NCI-H2196 treated with DMSO at 0.1 percent for 48 hours (cell line): Measurements from ENCODE around the gene IL22.

Experiments
- DNase-seq: peaks from one replicate; lab custom pipeline; 2025; ENCODE audit not compliant: unreplicated experiment; lab: John Stamatoyannopoulos, UW

IL22 gene, protein sequence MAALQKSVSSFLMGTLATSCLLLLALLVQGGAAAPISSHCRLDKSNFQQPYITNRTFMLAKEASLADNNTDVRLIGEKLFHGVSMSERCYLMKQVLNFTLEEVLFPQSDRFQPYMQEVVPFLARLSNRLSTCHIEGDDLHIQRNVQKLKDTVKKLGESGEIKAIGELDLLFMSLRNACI

DNA sequence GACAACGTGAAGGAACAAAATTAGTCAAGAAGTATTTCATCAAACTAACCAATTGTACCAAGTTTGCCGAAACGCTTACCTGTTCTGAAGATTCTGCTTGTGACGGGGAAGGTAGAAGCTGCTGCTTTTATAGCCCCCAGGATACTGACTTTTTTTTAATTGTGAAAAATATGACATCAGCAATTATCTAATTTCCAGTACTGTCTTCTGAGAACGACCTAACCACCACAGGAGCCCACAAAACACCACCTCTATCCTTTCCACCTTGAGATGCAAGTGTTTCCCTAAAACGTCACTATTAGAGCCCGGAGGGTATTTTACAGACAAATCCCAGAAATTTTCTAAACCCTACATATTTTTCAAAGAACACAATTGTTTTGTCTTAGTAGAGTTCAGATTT, at the start of gene IL22:
IL22 (minus strand) TSS at position 101 of the 400 bp plus-strand sequence. CDS start 156 bp downstream, outside the sequence.
- no peak for DNase-seq

- no peak for DNase-seq
Observed at GRCh38 chr12:68297929-68298328, 44.5 kb upstream of the IL22 start.

DNA sequence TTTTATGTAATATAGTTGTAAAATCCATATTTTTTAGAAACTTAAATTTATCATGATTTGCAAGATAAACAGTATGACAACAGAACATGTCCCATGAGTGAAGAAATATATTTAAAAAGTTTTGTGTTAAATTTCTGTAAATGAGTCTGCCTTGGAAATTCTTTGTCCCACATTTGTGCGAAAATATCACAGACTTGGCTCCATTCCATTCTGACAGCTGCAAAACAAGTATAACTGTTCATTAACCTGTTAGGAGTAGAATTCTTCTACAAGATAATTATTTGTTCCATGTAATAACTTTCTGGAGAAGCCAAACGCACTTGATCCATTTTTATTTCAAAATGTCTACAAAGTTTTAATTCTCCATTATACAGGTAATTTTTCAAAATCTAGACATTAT, 40.8 kb upstream of the IL22 start:
- DNase-seq = no peak

DNA sequence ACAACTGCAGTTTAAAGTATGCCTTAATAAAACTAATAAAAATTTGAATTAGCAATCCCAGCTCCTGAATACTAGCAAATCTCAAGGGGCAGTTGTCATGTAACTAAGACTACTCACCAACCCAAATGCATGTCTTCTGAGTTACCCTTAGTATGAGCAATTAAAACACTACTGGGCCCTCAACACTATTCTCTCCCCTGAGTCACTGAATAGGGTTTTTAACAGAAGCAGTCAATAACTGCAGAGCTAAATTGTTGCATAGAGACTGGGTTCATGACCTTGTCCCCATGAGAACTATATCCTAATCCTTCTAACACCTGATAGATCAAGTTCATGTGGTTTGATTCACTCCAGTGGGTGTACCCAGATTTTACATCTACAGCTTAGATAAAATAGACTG, 39.9 kb upstream of the IL22 start:
- DNase-seq = no peak

GRCh38 chr12:68292151-68292943, 38.9 kb upstream of the IL22 start:
- DNase-seq = no peak

DNA sequence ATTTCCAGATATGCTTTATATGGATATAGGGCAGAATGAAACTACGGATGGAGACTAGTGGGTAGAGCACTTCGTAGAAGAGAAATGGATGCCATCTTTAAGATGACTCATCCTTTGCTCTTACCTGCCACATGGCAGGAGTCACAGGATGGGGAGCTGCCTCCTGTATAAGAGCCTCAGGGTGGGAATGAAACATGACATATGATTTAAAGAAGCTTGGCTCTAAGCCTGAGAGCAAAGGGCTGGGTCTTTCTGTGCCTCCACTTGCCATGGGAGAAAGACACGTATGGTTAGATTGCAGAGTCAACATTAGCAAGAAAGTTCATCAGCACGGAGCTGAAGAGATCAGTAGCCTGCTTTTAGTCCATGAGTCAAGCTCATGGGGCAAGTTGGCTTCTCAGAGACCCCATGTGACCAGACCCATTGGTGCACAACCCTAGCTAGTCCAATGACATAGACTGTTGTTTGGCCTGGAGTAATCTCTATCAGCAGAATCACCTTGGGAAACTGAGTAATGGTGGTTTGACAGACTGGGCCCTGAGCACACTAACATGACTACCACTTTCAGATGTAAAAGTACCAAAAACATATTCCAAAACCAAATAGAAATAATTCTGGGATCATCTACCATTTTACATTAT, 38.1 kb upstream of the IL22 start:
- no peak for DNase-seq

DNA sequence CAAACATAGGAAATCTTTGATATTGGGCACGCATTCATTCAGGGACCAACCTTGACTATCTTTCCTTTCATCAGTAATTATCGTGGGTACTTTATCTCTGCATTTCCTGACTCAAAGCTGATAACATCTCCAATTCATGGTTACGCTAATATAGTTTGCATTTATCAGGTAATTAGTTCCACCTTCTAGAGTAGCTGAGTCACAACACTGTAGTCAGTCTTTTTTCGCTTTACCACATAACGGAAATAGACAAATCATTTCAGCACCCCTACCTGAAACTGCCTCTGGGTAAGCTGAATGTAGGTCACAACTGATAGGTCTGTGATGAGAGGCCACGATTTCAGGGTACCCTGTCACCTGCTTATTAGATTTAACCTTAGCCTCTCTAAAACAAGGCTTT, 36.7 kb upstream of the IL22 start:
- DNase-seq = no peak

GRCh38 chr12:68287106-68287505, 33.7 kb upstream of the IL22 start:
- no peak for DNase-seq

DNA sequence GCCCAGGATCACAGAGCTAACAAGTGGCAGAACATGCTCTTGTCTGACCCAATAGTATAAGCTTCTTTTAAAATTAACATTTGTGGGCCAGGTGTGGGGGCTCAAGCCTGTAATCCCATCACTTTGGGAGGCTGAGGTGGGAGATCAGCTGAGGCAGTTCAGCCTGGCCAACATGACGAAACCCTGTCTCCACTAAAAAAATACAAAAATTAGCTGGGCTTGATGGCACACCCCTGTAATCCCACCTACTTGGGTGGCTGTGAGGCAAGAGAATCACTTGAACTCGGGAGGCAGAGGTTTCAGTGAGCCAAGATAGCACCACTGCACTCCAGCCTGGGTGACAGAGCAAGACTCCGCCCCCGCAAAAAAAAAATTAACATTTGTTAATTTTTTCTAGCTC, 33.0 kb upstream of the IL22 start:
- no peak for DNase-seq

DNA sequence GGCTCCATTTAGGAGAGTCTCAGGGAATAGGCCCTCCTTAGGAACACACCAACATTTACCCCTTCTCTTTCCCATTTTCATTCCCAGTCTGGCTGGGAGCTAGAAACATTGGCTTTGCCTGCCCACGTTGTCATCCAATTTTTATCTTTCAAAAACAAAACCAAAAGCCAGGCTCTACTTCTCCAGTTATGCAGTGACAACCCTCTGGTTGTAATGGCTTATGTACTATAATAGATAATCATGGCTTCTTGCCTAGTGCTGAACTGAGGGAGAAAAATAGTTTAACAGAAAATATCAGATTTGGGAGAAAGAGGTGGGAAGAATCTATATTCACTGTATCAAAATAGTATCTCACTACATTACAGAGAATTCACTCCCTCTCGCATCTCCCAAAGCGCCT, 32.1 kb upstream of the IL22 start:
- DNase-seq = no peak

DNA sequence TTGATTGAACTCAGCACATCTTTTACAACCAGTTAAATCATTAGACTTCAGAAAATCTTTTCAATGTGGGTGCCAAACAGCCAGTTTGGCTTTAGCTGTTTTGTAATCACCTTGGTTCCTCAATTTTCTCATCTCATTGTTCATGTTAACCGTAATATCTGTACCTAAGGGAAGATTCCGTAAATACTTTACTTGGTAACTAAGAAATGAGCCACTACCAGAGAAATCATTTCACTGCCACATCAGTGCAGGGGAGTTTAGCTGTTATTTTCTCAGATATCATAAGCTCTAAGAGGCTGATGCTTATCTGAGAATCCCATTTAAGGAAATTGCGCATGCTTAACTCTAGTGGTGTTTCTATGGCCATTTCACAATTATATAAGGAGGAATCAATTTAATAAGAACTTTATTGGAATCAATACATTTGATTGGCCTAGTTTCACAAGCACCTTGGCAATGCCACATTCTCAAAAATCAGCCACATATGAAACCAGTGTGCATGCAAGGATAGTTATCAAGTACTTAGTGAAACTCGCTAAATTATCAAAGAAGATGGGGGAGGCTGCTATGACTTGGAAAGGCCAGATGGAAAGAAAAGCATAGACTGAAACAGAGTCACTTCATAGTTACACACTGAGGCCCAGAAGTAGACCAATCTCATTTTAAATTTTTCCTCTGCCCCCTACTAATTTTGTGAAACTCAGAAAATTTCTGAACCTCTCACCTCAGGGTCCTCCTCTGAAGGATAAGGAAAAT, 28.1 kb upstream of the IL22 start:
- DNase-seq = no peak

DNA sequence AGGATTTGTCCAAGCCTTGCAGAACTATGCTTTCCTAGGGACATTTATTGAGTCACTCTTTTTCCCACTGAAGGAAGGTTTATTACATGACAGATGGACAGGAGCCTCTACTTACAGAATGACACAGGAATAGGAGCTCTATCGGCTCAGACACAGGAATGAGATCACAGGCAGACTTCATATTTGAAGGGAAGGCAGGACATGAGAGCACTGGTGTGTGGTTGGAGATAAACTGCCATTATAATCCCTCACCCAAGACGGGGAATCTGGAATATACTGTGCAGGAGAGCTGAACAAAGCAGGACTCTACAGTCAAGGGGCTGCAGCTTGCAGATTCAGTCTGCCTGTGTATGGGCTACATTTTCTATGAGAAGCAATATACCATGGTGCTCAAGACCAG, 26.8 kb upstream of the IL22 start:
- DNase-seq = no peak

- DNase-seq = no peak
Observed at GRCh38 chr12:68279227-68280054, 26.0 kb upstream of the IL22 start.

DNA sequence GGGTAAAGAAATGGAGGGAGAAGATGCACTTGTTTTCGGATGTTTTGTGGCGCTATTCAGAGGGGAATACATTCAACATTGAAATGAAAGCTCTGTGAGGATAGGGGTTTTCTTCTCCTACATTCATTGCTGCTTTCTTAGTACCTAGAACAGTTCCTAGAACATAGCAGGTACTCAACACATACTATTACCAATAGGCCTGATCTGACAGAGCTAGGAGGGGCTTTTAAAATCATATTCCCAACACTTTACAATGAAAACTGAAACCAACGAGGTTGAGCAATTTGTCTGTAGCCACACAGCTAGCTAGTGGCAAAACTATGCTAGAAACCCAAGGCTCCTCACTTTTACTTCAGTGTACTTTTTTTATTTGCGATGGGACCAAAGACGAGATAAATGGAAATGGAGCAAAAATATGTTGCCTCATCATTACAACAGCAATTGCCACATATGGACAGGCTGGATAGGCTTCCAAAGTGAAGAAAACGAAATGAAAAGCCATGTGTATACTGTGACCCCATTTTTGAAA, 23.1 kb upstream of the IL22 start:
- no peak for DNase-seq

- no peak for DNase-seq
Observed at GRCh38 chr12:68272732-68273131, 19.3 kb upstream of the IL22 start.

DNA sequence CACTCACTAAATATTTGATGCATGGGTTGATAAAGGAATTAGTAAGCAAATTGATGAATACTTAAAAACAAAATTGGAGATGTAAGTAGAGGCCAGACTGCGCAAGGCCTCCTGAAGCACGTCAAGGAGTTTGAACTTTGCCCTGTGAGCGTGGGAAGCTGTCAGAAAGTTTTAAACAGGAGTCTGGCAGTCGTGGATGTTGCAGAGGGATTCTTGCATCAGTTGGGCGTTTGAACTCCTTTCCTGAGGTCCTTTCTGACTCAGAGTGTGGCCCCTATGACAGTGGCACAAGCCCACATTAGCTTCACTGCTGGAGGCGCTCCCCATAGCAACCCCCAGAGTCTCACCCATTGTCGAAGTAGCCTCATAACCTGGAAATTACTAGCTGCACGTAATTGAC, 17.9 kb upstream of the IL22 start:
- DNase-seq = no peak

DNA sequence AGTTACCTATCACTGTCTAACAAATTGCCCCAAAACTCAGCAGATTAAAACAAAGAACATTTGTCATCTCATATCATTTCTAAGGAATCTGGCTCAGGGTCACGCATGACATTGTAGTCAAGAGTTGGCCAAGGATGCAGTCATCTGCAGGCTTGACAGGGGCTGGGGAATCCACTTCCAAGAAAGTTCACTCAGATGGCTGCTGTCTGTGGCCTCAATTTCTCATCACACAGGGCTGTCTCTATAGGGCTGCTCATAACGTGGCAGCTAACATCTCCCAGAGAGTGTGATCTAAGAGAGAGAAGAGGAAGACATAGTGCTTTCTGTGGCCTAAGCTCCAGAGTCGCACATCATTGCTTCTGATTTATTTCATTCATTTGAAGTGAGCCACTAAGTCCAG, 17.0 kb upstream of the IL22 start:
- DNase-seq = no peak

DNA sequence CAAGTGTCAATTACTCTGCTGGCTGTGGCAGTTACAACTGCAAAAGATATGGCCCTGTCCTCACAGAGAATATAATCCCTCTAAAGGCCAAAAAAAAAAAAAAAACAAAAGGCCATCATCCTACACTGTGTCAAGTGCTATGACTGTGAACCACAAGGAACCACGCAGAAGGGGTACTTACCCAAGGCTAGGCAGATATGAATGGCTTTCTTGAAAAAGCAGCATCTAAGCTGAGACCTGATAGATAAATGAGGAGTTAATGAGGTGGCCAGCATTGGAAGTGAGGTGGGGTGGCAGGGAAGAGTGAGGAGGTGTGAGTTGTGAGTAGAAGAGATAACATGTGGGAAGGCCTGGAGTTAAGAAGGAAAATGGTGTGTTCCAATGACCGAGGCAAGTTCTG, 16.4 kb upstream of the IL22 start:
- DNase-seq = no peak

DNA sequence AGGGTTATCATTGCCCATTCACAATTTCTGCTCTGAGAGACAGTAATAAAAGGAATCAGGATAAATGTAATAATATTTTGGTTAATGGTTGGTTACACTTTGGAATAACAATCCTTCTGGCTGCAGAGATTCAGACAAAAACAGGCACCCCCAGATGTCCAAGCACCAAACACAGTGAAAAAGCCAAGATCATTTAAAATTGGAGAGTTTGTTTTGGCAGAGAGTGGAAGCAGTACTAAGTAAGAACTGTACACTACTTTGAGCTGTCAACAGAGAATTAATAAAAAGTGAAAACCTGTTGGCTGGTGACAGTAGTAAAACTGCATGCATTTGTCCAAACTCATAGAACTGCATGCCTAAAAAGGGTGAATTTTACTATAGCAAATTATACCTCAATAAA, 15.6 kb upstream of the IL22 start:
- DNase-seq = no peak

- DNase-seq = no peak
Observed at GRCh38 chr12:68267892-68268396, 14.5 kb upstream of the IL22 start.
